NT2/D1 (cell line): ENCODE measurements around the gene ROR1.

Source experiments
- DNase-seq: peaks from one replicate; pipeline ENCODE4 v3.0.0-alpha.2; 2011; ENCODE audit warnings: low read depth, low spot score
- H3K27me3 ChIP-seq: 2 replicates; pipeline ENCODE4 v1.6.0; 2011; ENCODE audit warnings: mild to moderate bottlenecking; ENCODE audit not compliant: insufficient read length, insufficient read depth
- H3K36me3 ChIP-seq: 2 replicates; pipeline ENCODE4 v1.6.1; 2011; ENCODE audit warnings: mild to moderate bottlenecking, low read length, mixed read lengths; ENCODE audit not compliant: insufficient read depth, insufficient read length
- H3K4me1 ChIP-seq: 2 replicates; pipeline ENCODE4 v1.5.1; 2011; ENCODE audit not compliant: insufficient read depth, insufficient read length
- H3K4me3 ChIP-seq: 2 replicates; pipeline ENCODE4 v1.5.1; 2011; ENCODE audit warnings: low read depth; ENCODE audit not compliant: insufficient read length
- H3K9ac ChIP-seq: 2 replicates; pipeline ENCODE4 v1.6.0; 2011; ENCODE audit warnings: low read depth; ENCODE audit not compliant: insufficient read length
- H3K9me3 ChIP-seq: 2 replicates; pipeline ENCODE4 v1.5.1; 2011; ENCODE audit warnings: mild to moderate bottlenecking, low read length; ENCODE audit not compliant: insufficient read depth
- SUZ12 ChIP-seq: IDR thresholded peaks from 2 replicates; pipeline ENCODE4 v1.6.1; 2011; ENCODE audit not compliant: insufficient read length, insufficient read depth; ENCODE audit errors: extremely low read depth
- YY1 ChIP-seq: IDR thresholded peaks from 2 replicates; pipeline ENCODE4 v1.6.1; 2011; ENCODE audit not compliant: insufficient read length, insufficient read depth
- ZNF274 ChIP-seq: IDR thresholded peaks from 2 replicates; pipeline ENCODE4 v1.6.1; 2011; ENCODE audit warnings: mild to moderate bottlenecking, low read depth, low read length

The ROR1 gene

DNA sequence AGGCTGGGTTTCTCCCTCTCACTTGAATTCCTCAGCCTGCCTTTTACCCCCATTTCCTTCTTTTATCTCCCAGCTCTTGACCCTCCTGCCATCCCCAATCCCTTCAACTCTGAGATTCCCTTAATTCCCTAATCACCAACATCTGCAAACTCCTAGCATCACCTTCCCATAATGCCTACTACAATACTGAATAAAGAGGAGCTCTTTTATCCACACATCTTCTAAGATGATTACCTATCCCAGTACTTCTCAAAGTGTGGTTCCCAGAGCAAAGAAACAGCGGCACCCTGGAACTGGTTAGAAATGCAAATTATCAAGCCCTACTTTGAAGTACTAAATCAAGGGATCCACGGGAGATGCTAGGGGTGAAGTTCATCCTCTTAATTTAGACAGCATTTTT is 408.4 kb downstream of the ROR1 start:
- Histone ChIP-seq H3K36me3 (peaks cover 21% of the 10 kb centered on the region), H3K9me3 (no peaks in the 10 kb centered on the region), H3K4me3 (no peak overlapping the region), H3K4me1 (no peaks in the 10 kb centered on the region), H3K27me3 (no peaks in the 10 kb centered on the region), H3K9ac (no peak overlapping the region)
- no peak for DNase-seq
- TF ChIP-seq SUZ12 (no peak), YY1 (no peak), ZNF274 (no peak)

DNA sequence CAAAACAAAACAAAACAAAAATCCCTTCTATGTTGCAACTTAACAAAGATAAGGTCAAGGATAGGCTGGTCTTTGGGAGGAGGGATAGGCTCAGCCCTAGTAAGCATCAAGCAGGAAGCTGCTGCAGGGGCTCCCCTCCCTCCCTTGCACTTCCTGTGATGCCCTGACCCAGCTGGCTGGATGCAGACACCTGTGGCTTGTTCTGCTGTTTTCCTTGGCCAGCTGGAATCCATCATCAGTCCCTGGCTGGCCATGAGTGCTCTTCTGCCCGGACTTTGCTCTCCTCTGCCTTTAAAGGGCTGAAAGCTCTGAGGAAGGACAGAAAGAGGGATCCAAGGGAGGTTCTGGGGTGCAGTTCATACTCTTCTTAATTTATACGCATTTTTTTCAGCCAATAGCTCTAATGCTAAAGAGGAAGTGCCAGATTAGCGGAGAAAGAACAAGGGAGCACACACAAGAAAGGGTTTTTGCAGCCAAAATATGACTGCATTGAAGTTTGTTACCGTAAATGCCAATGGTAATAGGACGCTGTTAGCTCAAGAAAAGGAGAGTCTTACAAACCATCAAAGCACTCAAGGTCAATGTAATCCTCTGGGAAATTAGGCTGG is 409.7 kb downstream of the ROR1 start:
- H3K9me3 ChIP-seq = no peaks in the 10 kb centered on the region
- H3K9ac ChIP-seq = no peak overlapping the region
- peaks cover 9% of the 10 kb centered on the region for H3K36me3 ChIP-seq
- TF ChIP-seq YY1 (no peak), ZNF274 (no peak), SUZ12 (no peak)
- no peaks in the 10 kb centered on the region for H3K4me1 ChIP-seq
- no peak for DNase-seq
- H3K27me3 ChIP-seq = no peaks in the 10 kb centered on the region
- H3K4me3 ChIP-seq = no peak overlapping the region

DNA sequence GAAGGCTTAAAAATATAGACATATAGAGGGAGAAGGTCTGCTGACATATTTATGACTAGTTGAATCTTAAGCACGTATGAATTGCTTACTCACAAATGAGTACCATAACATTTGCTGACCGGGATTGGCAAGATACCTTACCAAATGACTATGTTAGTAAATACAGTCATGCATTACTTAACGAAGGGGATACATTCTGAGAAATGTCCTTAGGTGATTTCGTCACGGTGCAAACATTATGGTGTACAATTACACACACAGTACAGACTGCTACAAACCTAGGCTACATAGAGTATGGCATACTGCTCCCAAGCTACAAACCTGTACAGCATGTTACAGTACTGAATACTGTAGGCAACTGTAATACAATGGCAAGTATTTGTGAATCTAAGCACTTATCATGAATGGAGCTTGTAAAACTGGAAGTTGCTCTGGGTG is 410.2 kb downstream of the ROR1 start:
- H3K9ac ChIP-seq = no peak overlapping the region
- DNase-seq = no peak
- peaks cover 4% of the 10 kb centered on the region for H3K36me3 ChIP-seq
- no peaks in the 10 kb centered on the region for H3K4me1 ChIP-seq
- TF ChIP-seq ZNF274 (no peak), SUZ12 (no peak), YY1 (no peak)
- H3K27me3 ChIP-seq = no peaks in the 10 kb centered on the region
- no peak overlapping the region for H3K4me3 ChIP-seq
- H3K9me3 ChIP-seq = no peaks in the 10 kb centered on the region

DNA sequence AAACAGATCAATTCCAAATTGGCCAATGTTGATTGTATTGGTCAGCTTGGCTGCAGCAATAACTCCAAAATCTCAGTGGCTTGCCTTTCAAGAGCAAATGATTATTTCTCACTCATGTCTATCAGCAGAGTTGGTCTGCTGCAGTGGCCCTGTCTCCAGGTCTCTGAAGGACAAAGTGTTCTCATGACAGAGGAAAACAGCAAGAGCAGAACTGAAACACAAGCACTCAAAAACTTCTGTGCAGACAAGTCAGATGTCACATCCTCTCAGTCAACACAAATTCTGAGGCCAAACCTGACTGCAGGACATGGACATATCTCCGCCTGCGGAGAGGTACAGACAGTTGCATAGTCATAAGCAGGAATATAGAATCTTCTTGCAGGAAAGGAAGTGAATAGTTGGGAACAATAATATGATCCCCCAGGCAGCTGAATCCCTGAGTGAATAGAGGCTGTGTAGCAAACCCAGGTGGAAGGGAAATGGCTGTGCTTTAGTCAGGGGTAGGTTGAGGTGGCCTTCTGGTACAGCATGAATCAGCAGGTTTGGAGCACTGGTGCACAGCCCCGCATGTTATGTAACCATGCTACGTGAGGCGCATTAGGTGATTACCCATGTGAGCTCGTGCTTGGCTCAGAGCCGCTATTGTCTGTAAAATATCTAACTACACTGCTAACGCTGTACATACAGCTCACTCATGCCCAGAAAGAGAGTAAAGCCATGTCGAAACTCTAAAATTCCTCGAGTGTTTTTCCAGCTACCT is 412.5 kb downstream of the ROR1 start:
- TF ChIP-seq ZNF274 = no peak
- Histone ChIP-seq H3K36me3 (no peaks in the 10 kb centered on the region), H3K9me3 (no peaks in the 10 kb centered on the region), H3K4me1 (no peaks in the 10 kb centered on the region), H3K4me3 (no peak overlapping the region), H3K9ac (no peak overlapping the region), H3K27me3 (no peaks in the 10 kb centered on the region)
- DNase-seq = no peak

DNA sequence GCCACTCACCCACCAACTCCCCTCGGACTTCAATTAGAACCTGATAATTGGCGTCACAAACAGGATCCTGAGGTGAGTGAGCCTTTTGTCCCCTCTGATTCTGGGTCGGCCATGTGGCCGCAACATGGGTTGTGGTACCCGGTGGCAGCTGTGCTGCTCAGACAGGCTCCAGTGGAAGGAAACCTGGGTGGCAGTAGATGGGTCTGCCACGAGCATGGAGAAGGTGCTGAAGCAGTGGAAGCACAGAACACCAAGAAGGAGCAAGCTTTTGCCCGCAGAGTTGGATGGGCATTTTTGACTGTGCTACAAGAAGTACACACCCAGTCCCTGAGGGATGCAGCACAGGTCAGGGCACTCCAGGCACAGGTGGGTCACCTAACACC is 413.1 kb downstream of the ROR1 start:
- H3K9ac ChIP-seq = no peak overlapping the region
- no peak overlapping the region for H3K4me3 ChIP-seq
- no peaks in the 10 kb centered on the region for H3K4me1 ChIP-seq
- DNase-seq = no peak
- H3K36me3 ChIP-seq = no peaks in the 10 kb centered on the region
- H3K27me3 ChIP-seq = no peaks in the 10 kb centered on the region
- TF ChIP-seq ZNF274 (no peak), YY1 (no peak), SUZ12 (no peak)
- H3K9me3 ChIP-seq = peaks cover 2% of the 10 kb centered on the region; the same call in 1 of the 2 replicates

DNA sequence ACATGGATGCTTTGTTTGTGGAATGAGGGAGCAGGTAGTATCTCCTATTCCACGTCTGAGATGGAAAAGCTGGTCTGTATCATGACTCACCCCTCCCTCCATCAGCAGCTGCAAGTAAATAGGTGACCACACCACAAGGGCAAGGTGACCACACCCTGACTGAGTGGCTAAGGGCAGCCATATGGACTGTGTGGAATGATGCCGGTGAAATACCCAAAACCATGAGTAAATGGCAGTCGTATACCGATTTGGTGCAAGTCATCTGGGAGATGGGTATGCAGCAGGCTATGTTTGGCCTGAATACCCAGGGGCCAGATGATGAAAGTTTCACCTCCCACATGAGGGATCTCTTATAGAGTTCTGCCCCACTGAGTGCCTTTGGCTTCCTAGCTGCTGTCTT is 413.8 kb downstream of the ROR1 start:
- H3K4me3 ChIP-seq = no peak overlapping the region
- no peaks in the 10 kb centered on the region for H3K27me3 ChIP-seq
- no peak for DNase-seq
- no peaks in the 10 kb centered on the region for H3K4me1 ChIP-seq
- TF ChIP-seq YY1 (no peak), SUZ12 (no peak), ZNF274 (no peak)
- H3K9me3 ChIP-seq = peaks cover 6% of the 10 kb centered on the region; the same call in 1 of the 2 replicates
- no peaks in the 10 kb centered on the region for H3K36me3 ChIP-seq
- H3K9ac ChIP-seq = no peak overlapping the region

DNA sequence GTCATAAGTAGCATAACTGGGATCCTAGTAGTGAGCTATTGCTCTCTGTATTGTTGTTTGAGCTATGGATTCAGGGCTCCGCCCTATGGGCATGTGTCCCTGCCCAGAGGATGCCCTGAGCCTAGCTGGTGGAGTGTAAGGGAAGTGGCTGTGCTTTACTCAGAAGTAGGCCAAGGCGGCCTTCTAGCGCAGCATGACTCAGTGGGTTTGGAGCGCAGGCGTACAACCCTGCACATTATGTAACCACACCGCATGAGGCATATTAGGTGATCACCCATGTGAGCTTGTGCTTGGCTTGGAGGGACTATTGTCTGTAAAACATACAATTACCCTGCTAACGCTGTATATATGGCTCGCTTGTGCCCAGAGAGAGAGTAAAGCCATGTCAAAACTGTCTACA is 418.5 kb downstream of the ROR1 start:
- Histone ChIP-seq H3K4me3 (no peak overlapping the region), H3K9me3 (peaks cover 6% of the 10 kb centered on the region; the same call in 1 of the 2 replicates), H3K36me3 (no peaks in the 10 kb centered on the region), H3K4me1 (no peaks in the 10 kb centered on the region), H3K9ac (no peak overlapping the region), H3K27me3 (no peaks in the 10 kb centered on the region)
- no peak for DNase-seq
- no peak for TF ChIP-seq ZNF274
- TF ChIP-seq YY1 = no peak
- TF ChIP-seq SUZ12 = no peak
